Measurements from ENCODE around the gene LGALS3.

The LGALS3 gene

DNA sequence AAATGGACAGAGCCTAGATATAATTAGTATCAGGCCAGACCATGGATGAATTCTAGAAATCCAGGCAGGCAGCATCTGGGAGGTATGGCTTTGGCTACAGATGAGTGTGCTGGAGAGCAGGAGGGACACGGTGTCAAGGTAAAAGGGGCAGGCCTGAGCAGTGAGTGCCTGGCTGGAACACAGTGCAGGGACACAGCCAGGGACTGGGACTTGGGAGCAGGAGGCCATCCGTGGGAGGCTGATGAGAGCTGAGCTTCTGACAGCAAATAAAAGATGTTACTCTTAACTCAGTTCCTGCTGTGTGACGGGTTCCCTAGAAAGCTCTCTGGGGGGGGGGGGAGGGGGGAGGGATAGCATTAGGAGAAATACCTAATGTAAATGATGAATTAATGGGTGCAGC is 13.6 kb upstream of the LGALS3 start:
- DNase-seq = no peak

DNA sequence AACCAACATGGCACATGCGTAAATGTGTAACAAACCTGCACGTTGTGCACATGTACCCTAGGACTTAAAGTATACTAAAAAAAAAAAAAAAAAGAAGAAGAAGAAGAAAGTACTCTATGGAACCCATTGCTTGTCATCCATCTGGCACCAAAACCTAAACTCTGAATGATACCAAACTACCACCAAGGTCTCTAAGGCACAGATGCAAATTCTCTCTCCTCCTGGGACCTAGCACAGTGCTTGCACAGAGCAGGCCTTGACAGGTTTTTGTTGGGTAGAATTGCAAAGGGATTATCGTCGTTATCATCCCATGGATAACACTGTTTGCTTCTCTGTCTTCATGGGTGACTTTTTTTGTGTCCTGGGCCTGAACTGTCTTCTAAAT is 13.2 kb upstream of the LGALS3 start:
- DNase-seq = no peak

DNA sequence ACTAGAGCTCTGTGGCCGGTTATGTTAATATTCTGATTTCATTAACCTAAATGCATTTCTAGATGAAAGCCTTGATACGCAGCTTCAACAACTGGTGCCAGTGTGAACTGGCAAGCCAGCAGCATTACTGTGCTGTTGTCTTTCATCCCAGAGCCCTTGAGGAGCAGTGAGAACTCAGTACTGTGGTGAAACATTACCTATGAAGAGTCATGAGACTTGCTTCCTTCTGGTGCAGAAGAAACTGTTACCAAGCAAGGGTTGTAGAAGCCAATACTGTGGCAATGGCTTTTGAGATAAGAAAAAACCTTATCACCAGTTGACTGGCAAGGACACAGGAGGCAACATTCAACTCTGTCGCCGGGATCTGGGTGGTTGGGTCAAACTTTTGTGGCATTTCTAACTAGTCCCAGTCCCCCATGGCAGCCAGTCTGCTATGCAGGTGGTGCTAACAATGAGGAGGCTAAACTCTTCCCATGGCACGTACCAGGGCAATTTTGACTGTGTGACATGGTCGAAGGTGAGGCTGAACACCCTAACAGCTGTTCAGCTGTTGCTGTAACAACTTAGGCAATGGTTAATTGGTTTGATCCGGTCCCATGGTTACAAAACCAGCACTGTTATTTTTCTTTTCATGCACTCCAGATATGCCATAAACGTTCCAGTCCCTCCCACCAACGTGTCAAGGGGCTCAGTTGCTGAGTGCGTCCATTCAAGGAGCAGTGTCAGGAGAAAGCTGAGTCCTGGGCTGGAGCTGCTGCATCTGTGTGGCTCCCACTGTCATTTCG is 12.6 kb upstream of the LGALS3 start:
- DNase-seq = no peak

DNA sequence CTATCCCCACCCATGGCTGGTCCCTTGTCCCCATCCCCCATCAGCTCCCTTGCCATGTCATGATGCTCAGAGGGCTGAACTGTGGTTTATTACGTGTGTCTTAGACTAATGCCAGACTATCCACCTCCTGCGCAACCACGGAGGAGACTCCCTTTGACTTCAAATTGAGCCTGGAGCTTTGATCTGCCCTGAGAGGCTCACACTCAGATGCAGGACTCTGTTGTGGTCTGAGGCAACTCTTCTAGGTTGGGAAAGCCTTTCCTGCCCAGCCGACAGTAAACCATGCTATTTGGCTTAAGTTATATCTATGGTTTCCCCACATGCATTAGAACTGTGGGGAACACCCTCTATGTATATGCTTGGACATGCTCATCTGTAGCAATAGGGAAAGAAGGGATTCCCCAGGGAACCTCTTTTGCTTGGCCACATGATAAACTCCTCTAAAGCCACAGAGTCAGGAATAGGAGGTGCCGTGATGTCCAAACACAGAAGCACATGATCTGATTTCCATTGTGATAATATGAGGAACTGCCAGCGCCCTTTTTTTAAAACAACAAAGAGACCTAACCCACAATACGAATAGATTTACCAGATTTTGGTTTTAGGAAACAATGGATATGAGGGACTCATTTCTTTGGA is 11.1 kb upstream of the LGALS3 start:
- DNase-seq = no peak

DNA sequence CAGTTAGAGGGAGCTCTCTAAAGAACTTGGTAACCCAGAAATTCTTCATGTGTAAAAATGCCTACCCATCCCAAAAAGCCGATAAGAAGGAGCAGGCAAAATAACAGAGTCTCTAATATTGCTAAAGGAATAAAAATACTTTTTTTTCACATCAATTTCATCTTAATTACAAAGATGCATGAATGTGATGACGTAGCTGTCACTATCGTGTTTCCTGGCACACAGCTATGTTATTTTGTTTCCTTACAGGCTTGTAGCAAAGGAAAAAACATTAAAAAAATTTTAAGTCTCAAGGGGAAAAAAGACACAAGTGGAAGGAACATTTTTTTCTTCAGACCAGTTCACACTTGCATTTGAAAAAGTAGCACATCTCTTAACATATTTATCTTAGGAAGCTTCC is 10.3 kb upstream of the LGALS3 start:
- no peak for DNase-seq

DNA sequence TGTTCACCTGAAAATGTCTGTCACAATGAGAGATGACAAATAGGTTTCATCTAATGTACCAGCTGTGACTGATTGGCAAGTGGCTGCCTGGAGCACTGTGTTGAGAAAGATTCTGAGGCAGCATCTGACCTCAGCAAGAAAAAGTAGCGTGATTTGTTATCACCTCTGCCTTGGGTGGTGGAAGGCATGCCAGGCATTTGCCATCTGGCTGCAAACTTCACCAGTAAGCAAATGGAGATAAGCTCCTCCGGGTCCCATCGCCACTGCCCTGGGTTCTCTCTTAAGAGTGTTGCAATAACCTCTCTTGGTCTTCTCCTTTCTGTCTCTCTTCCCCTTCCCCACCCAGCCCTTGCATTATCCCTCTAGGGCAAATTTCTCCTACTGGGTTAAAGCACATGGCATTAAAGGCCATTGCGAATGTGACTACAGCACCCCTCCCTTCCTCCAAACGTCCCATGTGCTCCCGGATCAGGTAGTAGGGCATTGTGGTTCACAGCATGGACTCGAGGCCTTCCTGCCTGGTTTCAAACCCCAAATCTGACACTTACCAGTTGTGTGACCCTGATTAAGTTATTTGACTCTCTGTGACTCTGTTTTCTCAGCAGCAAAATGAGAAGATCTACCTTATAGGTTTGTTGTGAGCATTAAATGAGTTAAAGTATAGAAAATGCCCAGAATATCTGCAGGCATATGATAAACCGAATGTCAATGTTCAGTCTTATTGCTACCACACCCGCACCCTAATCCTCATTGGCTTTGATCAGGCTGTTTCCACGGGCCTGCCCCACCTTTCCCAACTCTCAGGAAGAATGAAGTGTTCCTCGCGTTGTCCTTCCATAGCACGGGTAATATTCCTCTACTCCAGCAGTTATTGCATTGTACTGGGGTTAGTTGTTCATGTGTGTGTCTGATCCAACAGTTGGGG is 8.2 kb upstream of the LGALS3 start:
- DNase-seq = no peak

DNA sequence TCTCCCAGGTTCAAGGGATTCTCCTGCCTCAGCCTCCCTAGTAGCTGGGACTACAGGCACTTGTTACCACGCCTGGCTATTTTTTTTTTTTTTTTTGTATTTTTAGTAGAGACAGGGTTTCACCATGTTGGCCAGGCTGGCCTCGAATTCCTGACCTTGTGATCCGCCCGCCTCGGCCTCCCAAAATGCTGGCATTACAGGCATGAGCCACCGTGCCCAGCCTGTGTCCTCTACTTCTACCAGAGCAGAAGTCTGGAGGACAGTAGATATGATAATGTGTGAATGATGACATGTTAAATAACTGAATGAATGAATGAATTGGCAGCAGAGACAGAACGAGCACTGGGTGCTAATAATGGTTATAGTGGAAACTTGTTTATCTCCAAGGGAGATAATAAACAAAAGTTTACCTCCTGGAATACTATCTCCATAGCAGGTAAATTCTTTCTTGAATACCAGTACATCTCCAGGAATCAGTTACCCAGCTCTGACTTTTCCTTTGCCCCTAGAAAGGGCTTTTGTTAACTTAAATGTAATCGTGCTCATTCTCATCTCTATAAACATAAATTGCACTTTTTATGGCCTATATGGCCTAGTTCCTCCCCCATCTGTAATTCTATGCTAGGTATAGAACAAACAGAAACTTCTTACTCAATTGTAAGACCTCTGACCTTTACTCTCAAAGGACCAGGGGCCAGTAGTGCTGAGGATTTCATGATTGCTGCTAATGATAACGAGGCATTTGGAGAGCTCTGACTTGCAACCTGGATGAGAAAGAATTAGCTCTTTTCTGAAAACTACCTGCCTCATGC is 7.2 kb upstream of the LGALS3 start:
- no peak for DNase-seq

DNA sequence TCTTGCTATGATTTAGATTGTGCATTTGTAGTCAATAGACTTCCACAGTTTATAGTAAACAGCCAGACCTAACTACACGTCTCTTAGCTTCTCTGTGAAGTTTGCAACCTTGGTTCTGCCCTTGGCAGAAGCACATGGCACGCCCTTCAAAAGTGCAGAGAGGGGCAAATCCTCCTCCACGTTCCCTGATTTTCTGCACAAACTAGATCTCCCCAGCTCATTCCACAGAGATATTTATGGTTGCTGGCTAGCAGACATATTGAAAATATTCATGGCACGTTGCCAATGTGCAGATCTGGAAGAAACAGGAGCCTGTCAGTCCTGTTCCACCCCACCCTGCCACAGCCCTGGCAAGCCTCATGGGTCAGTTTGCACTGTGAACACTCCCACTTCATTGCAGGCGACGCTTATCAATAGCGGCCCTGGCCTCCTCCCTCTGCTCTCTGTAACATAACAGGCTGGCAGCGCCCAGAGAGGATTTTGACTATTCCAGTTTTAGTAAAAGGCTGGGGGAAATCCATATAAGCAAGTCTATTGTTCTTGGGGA is 6.5 kb upstream of the LGALS3 start:
- no peak for DNase-seq

DNA sequence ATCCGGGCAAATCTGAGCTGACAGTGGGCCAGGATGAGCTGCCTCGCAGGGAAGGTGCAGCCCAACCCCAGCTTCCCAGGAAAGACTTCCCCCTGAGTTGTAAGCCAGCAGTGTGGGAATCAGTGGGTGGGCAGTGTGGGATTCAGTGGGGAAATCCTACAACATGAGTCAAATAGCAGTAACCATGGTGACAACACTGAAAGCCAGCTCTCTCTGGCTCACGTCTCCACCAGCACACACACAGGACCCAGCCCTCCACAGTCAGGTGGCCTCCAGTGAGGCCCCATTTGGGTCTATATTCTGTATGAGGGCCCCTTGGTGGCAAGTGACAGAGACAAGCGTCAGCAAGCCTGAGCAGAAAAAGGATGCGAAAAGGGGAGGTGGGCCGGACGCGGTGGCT is 6.0 kb upstream of the LGALS3 start:
- no peak for DNase-seq

DNA sequence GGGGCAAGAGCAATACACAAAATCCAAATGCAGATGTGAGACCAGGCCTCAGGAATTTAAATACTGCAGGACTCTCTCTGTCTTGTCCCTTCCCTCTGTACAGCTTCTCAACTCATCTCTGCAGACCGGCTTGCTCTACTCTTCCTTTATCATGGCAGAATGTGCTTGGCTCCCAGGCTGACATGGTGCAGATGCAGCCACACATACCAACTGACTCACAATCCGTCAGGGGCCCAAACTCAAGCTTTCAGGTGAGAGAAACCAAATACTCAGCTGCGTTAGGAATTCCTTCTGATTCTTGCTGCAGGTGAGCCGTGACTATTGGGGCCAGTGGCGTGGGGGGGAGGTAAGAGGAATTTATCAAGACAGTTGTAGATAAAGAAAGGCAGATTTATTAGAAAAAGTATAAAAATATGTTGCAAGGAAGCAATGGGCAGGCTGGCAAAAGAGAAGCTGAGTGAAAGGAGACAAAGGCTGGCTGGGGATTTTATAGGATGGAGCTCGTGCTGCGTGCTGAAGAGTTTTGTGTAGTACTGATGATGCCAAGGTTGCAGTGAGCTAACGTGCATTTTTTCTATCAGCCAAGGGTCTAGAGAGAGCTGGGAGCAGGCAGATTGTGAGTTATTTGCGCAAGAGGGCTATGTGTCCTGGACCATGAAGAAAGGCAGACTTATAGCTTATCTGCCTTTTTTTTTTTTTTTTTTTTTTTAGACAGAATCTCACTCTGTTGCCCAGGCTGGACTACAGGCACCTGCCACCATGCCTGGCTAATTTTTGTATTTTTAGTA is 5.0 kb upstream of the LGALS3 start:
- DNase-seq = no peak

DNA sequence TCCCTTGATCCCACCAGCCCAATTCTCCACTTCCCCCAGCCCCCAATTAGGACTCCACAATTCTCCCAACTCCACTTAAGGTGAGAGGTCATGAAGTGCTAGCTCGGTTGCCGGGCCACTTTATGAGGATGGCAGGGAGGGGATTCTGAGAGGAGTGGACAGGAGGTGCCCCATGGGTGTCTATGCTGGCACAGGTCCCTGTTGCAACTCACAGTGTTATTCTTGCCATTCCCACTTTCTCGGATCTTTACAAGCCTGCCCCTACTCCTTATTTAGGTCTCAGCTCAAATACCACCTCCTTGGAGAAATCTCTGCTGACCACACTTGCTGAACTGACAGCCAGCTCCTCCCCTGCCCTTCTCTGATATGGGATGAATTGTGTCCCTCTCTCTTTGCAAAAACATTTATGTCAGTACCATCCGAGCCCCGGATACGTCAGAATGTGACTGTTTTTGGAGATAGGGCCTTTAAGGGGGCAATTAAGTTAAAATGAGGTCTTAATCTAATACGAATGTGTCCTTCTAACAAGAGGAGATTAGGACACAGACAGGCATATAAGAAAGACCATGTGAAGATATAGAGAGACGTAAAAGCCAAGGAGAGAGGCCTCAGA is 4.2 kb upstream of the LGALS3 start:
- DNase-seq = no peak

DNA sequence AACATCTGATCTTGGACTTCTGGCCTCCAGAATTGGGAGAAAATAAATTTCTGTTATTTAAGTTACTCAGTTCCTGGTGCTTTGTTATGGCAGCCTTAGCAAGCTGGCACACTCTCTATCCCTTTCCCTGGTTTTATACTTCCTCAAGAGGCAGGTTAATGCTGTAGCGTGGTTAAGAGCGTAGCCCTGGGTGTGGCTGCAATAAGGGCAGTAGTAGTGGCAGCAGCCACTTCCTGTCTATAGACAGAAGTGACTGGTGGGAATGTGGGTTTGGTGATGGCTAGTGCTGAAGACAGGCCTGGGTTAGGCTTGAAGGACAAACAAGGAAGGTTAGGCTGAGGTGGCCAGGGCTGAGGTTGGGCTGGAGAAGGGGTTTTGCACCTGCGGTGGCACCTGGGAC is 3.6 kb upstream of the LGALS3 start:
- no peak for DNase-seq

DNA sequence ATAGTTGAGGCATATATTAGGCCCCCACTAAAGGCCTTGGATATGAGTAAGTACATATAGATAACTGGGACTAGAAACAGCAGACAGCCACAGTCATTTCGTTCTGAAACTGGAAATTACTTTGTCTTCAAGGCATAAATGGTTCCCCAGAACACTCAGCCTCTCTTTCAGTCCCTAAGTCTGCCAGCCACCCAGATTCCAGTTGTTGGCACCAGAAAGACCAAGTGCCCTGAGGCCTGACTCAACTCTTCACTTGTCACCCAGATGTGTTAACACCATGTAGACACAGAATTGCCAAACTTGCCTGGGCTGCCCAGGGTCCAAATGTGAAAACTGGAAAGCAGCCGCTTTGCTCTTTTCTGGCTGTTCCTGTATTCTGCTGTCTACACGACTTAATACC is 3.0 kb upstream of the LGALS3 start:
- DNase-seq = no peak

DNA sequence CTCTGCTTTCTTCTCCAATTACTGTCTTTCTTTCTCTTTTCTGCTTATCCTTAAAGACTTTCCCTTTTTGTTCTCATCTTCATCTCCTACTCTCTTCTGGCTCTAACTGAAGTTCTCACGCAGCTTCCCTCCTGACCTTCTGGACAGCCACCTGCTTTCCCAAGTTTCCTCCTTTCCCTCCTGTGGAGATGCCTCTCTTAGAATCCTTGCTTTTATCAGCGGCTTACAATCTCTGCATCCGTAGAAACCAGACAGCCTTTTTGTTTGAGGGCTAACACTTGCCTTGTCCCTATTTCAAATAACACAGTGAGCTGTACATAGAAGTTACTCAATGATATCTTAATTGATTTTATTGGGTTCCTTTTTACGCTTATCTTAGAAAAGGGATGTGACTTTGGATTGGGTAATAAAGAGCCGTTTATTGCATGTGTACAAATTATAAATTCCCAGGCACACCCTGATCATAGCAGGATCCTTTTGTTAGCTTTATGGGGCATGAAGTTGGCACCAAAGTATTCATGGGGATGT is 2.1 kb upstream of the LGALS3 start:
- no peak for DNase-seq

DNA sequence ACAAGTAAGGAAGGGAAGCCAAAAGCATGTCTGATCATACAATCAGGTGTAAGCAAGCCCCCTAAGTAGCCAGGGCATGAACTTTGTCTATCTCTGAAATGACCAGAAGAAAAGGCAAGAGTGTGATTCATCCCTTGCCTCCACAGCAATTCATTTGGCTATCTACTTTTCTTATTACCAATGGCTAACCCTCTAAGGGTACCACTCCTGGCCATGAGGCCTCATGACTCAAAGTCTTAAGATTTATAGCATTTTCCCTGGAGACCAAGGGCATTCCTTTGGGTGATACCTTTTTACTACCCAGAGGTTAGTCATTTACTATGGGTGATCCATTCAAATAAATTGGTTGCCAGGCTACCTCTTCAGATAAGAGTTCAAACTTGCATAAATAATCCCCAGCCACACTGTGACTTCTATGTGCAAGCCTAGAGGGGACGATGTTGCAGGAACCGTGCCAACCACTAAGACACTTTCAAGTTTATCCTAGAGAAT is 1.5 kb upstream of the LGALS3 start:
- no peak for DNase-seq

DNA sequence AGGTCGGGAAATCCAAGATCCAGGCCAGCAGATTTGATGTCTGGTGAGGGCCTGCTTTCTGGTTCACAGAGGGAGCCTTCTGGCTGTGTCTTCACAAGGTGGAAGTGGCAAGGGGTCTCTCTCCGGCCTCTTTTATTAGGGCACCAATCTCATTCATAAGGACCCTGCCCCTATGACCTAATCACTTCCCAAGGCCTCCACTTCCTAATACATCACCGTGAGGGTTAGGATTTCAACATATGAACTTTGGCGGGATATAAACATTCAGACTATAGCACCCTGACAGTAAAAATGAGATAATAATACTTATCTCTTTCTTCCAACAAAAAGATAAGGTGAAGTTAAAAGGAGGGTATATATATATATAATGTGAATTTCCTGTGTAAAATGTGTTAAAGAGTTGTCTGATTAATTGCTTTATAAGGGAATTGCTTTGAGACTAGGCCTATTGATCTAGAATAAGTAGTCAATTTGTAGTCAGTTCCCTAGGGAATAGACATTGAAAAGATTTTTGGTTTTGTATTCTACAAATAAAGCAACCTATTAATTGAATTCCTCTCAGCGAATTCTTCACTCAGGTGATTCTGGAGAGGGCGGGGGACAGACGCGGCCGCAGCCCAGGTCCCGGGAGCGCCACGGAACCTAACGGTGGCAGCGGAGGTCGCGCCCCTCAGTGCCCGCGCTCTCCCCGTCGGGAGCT is 516 bp upstream of the LGALS3 start:
- no peak for DNase-seq

DNA sequence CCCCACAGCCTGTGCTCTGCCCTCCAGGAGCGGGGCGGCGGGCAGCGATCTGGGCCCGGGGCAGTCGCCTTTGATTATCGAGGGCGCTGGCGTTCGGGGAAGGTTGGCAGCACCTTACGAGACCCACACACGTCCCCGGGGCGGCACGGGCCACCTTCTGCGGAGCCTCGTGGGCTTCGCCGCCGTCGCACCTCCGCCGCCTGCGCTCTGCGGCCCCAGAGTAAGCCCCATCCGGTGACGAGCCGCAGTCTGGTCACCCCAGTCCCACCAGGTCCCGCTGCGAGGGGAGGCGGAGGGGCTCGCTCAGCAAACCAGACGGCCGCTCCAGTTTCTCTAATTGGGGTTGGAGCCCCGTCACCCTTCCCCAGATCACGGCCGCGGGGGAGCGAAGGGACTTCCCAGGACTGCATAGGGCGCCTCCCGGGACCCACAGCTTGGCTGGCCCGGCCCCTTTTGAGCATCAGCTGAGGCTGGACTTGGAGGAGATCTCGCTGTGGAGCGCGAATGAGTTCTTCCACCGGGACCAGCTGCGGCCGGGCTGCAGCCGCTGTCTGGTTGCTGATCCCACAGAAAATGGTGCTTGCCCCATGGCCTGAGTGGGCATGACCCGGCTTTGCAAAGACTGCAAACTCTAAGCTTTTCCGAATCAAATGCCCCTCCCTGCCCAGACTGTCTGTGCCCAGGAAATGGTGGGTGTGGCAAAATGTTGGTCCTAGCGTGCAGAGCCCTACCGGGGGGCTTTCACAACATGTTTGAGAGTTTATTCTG is 560 bp downstream of the LGALS3 start:
- DNase-seq = peak; percentile 21

DNA sequence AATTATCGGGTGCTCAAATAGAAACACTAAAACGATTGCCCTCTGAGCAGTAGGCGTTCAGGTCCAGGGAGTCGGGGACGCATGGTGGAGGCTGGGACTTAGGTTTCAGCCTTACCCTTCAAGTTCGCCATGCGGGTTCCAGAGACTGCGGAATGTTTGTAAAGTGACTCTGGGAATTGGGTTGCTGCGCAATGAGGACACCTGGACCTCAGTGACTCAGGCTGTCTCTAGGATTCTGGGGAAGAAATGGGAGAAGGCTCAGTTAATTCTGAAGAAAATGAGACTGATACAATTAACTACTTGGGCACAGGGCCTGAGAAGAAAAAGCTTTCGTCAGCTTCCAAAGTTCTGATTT is 1.1 kb downstream of the LGALS3 start:
- DNase-seq = no peak

DNA sequence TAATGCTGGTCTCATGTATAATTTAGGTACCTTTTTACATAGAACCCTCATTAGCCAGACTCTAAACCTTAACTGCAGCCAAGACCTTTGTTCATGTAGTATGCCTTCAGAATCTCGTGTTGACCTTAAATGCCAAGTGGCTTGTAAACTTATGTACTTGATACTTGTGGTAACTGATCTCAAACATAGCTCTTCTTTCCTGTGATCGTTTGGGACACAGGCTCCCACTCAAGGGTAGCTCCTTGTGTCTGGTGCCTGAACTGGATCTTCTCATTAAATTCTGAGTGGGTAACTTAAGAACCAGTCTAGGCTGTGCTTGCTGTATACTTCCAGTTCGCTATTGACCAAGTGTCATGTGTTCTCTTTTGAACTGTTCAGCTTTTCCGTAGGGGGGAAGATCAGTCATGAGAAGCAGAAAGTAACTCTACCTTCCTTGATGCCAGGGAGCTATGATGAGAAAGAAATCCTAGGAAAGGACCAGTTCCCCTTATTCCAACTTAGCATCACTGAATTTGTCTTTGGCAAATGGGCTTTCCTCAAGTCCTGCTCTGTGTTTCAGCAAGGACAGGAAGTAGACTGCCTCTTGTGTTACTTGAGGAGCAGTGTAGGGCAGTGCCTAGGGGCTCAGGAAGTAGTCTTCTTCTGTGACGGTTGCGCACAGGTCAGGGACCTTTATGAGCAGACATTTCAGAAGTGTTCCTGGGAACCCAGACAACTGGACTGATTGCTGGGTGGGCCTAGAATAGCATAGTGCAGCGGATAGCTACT is 2.5 kb downstream of the LGALS3 start:
- no peak for DNase-seq
